ENCODE data around the gene WDR1.

WDR1 gene

GRCh38 chr4:10066206-10066605 lies 50.4 kb downstream of the WDR1 start:
- FAIRE-seq: no peak

GRCh38 chr4:10063544-10064300 lies 52.9 kb downstream of the WDR1 start:
- no peak for FAIRE-seq

- FAIRE-seq: no peak
Observed at GRCh38 chr4:10061650-10062415, 54.8 kb downstream of the WDR1 start.

- no peak for FAIRE-seq
Observed at GRCh38 chr4:10058371-10058770, 58.2 kb downstream of the WDR1 start.

GRCh38 chr4:10057023-10057395 lies 59.6 kb downstream of the WDR1 start:
- no peak for FAIRE-seq

- FAIRE-seq: no peak
Observed at GRCh38 chr4:10056334-10057022, 60.1 kb downstream of the WDR1 start.

GRCh38 chr4:10055871-10056270 lies 60.7 kb downstream of the WDR1 start:
- no peak for FAIRE-seq

- FAIRE-seq: no peak
Observed at GRCh38 chr4:10054571-10055041, 62.0 kb downstream of the WDR1 start.

- no peak for FAIRE-seq
Observed at GRCh38 chr4:10053635-10054453, 62.8 kb downstream of the WDR1 start.

GRCh38 chr4:10051517-10052135 lies 65.0 kb downstream of the WDR1 start:
- FAIRE-seq: no peak

GRCh38 chr4:10050721-10051120 lies 65.9 kb downstream of the WDR1 start:
- no peak for FAIRE-seq

GRCh38 chr4:10050261-10050661 lies 66.3 kb downstream of the WDR1 start:
- FAIRE-seq: no peak

- no peak for FAIRE-seq
Observed at GRCh38 chr4:10048941-10049697, 67.5 kb downstream of the WDR1 start.

- no peak for FAIRE-seq
Observed at GRCh38 chr4:10047967-10048366, 68.6 kb downstream of the WDR1 start.

- no peak for FAIRE-seq
Observed at GRCh38 chr4:10046471-10046870, 70.1 kb downstream of the WDR1 start.

GRCh38 chr4:10045481-10045880 lies 71.1 kb downstream of the WDR1 start:
- FAIRE-seq: no peak

- FAIRE-seq: no peak
Observed at GRCh38 chr4:10041036-10041435, 75.6 kb downstream of the WDR1 start.

- no peak for FAIRE-seq
Observed at GRCh38 chr4:10040049-10040892, 76.3 kb downstream of the WDR1 start.

GRCh38 chr4:10036807-10037342 lies 79.7 kb downstream of the WDR1 start:
- no peak for FAIRE-seq

- FAIRE-seq: no peak
Observed at GRCh38 chr4:10035130-10035529, 81.5 kb downstream of the WDR1 start.

Measured in endometrium (tissue), 2 donors.